Smooth muscle cell (in vitro differentiated cells): Measurements from ENCODE around the gene MYORG. TPM values are rescaled to one million over a fixed set of nuclear protein-coding genes. Genes with fewer than 3 reads are reported as not detected.

Source experiments
- DNase-seq: peaks from one replicate; lab custom pipeline; 2025; ENCODE audit not compliant: unreplicated experiment; lab: John Stamatoyannopoulos, UW
- H2AFZ ChIP-seq: fragments of 200-600 bp; sonication (generic); 2 replicates; pipeline ENCODE4 v1.6.0; 2016; ENCODE audit warnings: antibody characterized with exemption, low read depth, mild to moderate bottlenecking
- H3F3A ChIP-seq: fragments of 200-600 bp; sonication (generic); 2 replicates; pipeline ENCODE4 v1.6.0; 2017; ENCODE audit warnings: antibody characterized with exemption, low read depth
- H3K27ac ChIP-seq: fragments of 200-600 bp; sonication (generic); 2 replicates; pipeline ENCODE4 v1.5.1; 2016; ENCODE audit warnings: low read depth, mild to moderate bottlenecking
- H3K27me3 ChIP-seq: fragments of 200-600 bp; sonication (generic); 2 replicates; pipeline ENCODE4 v1.6.1; 2016; ENCODE audit warnings: low read depth, mild to moderate bottlenecking
- H3K36me3 ChIP-seq: fragments of 200-600 bp; sonication (generic); 2 replicates; pipeline ENCODE4 v1.5.1; 2016; ENCODE audit warnings: low read depth
- H3K4me1 ChIP-seq: fragments of 200-600 bp; sonication (generic); 2 replicates; pipeline ENCODE4 v1.5.1; 2016; ENCODE audit warnings: low read depth
- H3K4me2 ChIP-seq: fragments of 200-600 bp; sonication (generic); 2 replicates; pipeline ENCODE4 v1.6.0; 2016; ENCODE audit warnings: mild to moderate bottlenecking
- H3K4me3 ChIP-seq: fragments of 200-600 bp; sonication (generic); 2 replicates; pipeline ENCODE4 v1.5.1; 2016; ENCODE audit warnings: mild to moderate bottlenecking
- H3K79me2 ChIP-seq: fragments of 200-600 bp; sonication (generic); 2 replicates; pipeline ENCODE4 v1.6.0; 2016; ENCODE audit warnings: low read depth, mild to moderate bottlenecking
- H3K9ac ChIP-seq: fragments of 200-600 bp; sonication (generic); 2 replicates; pipeline ENCODE4 v1.6.0; 2016; ENCODE audit warnings: low read depth
- H3K9me3 ChIP-seq: fragments of 200-600 bp; sonication (generic); replicated peaks from 2 replicates; pipeline ENCODE4 v1.5.1; 2016; ENCODE audit warnings: low read depth
- H4K20me1 ChIP-seq: fragments of 200-600 bp; sonication (generic); 2 replicates; pipeline ENCODE4 v1.6.0; 2016; ENCODE audit warnings: low read depth
- WGBS: methylation state at CpG from one replicate; pipeline ENCODE4 v1.1.7; 2016; ENCODE audit warnings: low lambda C conversion rate; 5-methylcytosine and 5-hydroxymethylcytosine counted together
- polyA plus RNA-seq: library from polyadenylated mRNA; unstranded; fragments of >200 nt; fragmentation: Nextera tagmentation; extraction: Ambion mirVana; gene quantifications from 2 replicates; pipeline ENCODE4 v1.2.1, GENCODE V29; 2016
- total RNA-seq: library from RNA; depleted of rRNA; stranded (reverse); fragments of >200 nt; gene quantifications from 2 replicates; pipeline ENCODE4 v1.2.3, GENCODE V29; 2014
- TF ChIP-seq, protein P1 (sequence below): fragments of 200-600 bp; sonication (generic); IDR thresholded peaks from 2 replicates; pipeline ENCODE4 v1.5.1; 2017; ENCODE audit warnings: borderline replicate concordance, mild to moderate bottlenecking, antibody characterized with exemption; ENCODE audit not compliant: insufficient read depth, poor library complexity, severe bottlenecking

MYORG gene
- total and polyA plus RNA-seq, 2 experiments from 2014 or later = 4.2 to 5.2 TPM

DNA sequence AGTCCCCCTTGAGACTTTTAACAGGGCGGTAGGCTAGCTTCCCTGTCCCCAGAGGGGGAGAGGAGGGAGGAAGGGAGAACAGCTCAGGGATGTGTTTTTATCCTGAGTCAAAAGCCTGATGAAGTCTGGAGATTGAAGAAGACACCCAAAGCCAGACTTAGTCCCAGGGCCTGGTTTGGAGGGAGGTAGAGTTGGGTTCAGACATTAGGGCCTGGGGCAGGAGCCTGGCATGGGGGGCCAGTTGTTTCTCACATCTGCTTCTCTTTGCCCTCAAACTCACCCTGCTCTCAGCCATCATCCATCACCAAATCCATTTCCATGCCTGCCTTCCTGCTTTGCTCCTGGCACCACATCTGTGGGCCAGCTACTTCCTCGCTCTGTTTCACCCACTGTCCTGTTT, 2.9 kb downstream of the MYORG start:
- no peaks in the 10 kb centered on the region for H3F3A ChIP-seq
- 86% methylated on average over 2 of the region's 2 CpGs for WGBS
- no peak overlapping the region for H2AFZ ChIP-seq
- H3K4me3 ChIP-seq = no peak overlapping the region
- H3K4me2 ChIP-seq = no peak overlapping the region
- TF ChIP-seq, protein P1, sequence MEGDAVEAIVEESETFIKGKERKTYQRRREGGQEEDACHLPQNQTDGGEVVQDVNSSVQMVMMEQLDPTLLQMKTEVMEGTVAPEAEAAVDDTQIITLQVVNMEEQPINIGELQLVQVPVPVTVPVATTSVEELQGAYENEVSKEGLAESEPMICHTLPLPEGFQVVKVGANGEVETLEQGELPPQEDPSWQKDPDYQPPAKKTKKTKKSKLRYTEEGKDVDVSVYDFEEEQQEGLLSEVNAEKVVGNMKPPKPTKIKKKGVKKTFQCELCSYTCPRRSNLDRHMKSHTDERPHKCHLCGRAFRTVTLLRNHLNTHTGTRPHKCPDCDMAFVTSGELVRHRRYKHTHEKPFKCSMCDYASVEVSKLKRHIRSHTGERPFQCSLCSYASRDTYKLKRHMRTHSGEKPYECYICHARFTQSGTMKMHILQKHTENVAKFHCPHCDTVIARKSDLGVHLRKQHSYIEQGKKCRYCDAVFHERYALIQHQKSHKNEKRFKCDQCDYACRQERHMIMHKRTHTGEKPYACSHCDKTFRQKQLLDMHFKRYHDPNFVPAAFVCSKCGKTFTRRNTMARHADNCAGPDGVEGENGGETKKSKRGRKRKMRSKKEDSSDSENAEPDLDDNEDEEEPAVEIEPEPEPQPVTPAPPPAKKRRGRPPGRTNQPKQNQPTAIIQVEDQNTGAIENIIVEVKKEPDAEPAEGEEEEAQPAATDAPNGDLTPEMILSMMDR = no peak
- no peak overlapping the region for H3K27ac ChIP-seq
- DNase-seq = no peak
- H3K9ac ChIP-seq = no peak overlapping the region
- H3K4me1 ChIP-seq = no peaks in the 10 kb centered on the region
- H3K27me3 ChIP-seq = no peaks in the 10 kb centered on the region
- no peaks in the 10 kb centered on the region for H3K36me3 ChIP-seq
- no peaks in the 10 kb centered on the region for H3K79me2 ChIP-seq
- no peaks in the 10 kb centered on the region for H4K20me1 ChIP-seq
- no peaks in the 10 kb centered on the region for H3K9me3 ChIP-seq

DNA sequence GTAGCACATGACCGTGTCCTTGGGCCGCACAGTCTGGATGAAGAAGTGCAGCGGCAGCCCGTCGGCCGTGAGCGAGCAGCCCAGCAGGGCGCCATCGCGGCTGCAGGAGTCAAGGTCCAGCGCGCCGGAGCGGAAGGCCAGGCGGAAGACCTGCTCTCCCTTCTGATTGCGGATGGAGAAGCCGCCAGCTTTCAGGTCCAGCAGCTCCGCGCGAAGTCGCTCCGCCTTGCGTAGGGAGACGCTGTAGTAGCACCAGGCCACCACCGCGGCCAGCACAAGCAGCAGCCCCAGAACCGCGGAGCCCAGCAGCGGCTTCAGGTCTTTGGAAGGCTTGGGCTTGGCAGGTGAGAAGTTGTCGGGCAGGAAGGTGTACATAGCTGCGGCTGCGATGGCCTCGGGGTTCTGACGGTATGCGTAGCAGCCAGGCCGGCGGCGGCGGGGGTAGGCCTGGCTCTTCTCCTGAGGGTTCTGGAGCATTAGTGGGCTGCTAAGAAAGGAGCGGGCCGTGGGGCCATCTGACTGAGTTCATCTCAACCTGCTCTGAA, 4.2 kb downstream of the MYORG start:
- H4K20me1 ChIP-seq = no peaks in the 10 kb centered on the region
- no peak overlapping the region for H3K27ac ChIP-seq
- H3K27me3 ChIP-seq = no peaks in the 10 kb centered on the region
- H3K36me3 ChIP-seq = no peaks in the 10 kb centered on the region
- no peak overlapping the region for H3K9ac ChIP-seq
- H3F3A ChIP-seq = no peaks in the 10 kb centered on the region
- H2AFZ ChIP-seq = no peak overlapping the region
- H3K4me3 ChIP-seq = no peak overlapping the region
- no peaks in the 10 kb centered on the region for H3K79me2 ChIP-seq
- 89% methylated on average over 41 of the region's 41 CpGs for WGBS
- TF ChIP-seq, protein P1 = no peak
- H3K9me3 ChIP-seq = no peaks in the 10 kb centered on the region
- no peak for DNase-seq
- no peak overlapping the region for H3K4me2 ChIP-seq
- H3K4me1 ChIP-seq = no peaks in the 10 kb centered on the region

DNA sequence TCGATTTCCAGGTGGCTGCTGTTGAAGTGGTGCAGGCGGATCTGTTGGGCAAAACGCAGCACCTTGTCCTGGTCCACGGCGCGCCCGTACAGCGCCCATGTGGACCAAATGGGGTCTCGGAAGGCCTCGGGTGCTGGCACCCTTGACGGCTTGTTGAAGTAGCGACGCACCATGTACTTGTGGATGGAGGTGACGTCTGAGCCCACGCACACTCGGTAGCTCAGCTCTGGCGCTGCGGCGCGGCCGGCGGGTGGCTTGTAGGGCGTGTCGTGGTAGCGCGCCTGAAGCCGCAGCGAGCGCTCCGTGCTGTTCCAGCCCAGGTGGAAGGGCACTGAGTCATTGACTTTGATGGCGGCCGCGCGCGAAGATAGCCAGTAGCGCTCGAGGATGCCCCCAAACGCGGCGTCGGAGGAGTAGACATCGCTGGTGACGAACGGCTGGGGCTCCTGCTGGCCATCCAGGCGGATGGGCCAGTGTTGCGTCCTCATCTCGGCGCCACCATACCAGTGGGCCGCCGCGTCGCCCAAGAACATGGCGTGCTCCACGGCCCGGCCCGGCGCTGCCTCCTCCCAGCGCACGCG, 4.7 kb downstream of the MYORG start:
- Histone ChIP-seq H3K4me3 (no peak overlapping the region), H3K79me2 (no peaks in the 10 kb centered on the region), H2AFZ (no peak overlapping the region), H3K9ac (no peak overlapping the region), H3F3A (no peaks in the 10 kb centered on the region), H3K27me3 (no peaks in the 10 kb centered on the region), H3K4me2 (no peak overlapping the region), H3K36me3 (no peaks in the 10 kb centered on the region), H3K9me3 (no peaks in the 10 kb centered on the region), H3K27ac (no peak overlapping the region), H4K20me1 (no peaks in the 10 kb centered on the region), H3K4me1 (no peaks in the 10 kb centered on the region)
- 98% methylated on average over 58 of the region's 60 CpGs for WGBS
- TF ChIP-seq, protein P1 = no peak
- no peak for DNase-seq
